Endothelial cell (in vitro differentiated cells): ENCODE results near the gene OBI1. TPM values are rescaled to one million over a fixed set of nuclear protein-coding genes. Genes with fewer than 3 reads are reported as not detected.

ENCODE experiments used
- DNase-seq: peaks from one replicate; pipeline ENCODE4 v3.0.0; 2021; ENCODE audit warnings: low spot score
- H3K27ac Mint-ChIP-seq: one replicate; pipeline ENCODE4 v1.8.0; 2021; ENCODE audit warnings: mixed read lengths, inconsistent platforms; ENCODE audit not compliant: unreplicated experiment
- H3K27me3 Mint-ChIP-seq: one replicate; pipeline ENCODE4 v1.8.0; 2021; ENCODE audit warnings: mild to moderate bottlenecking, moderate library complexity, mixed read lengths, inconsistent platforms; ENCODE audit not compliant: unreplicated experiment
- H3K36me3 Mint-ChIP-seq: one replicate; pipeline ENCODE4 v1.8.0; 2021; ENCODE audit warnings: mild to moderate bottlenecking, low read depth, mixed read lengths, inconsistent platforms; ENCODE audit not compliant: unreplicated experiment
- H3K4me1 Mint-ChIP-seq: one replicate; pipeline ENCODE4 v1.8.0; 2021; ENCODE audit warnings: mild to moderate bottlenecking, mixed read lengths, inconsistent platforms; ENCODE audit not compliant: unreplicated experiment
- H3K4me3 Mint-ChIP-seq: one replicate; pipeline ENCODE4 v1.8.0; 2021; ENCODE audit warnings: mild to moderate bottlenecking, mixed read lengths, inconsistent platforms; ENCODE audit not compliant: unreplicated experiment
- H3K9me3 Mint-ChIP-seq: one replicate; pipeline ENCODE4 v1.8.0; 2021; ENCODE audit warnings: mixed read lengths, inconsistent platforms; ENCODE audit not compliant: unreplicated experiment
- total RNA-seq: library from RNA; stranded (reverse); fragmentation: NEBNext Ultra II Directional; extraction: Animal tissue kit (Norgen Biotek cat#: 25700); gene quantifications from one replicate; pipeline ENCODE4 v1.2.1, GENCODE V29; 2021; ENCODE audit not compliant: unreplicated experiment
- TF ChIP-seq, protein P1 (sequence below): fragments of 200-600 bp; sonication (generic); IDR thresholded peaks from one replicate; pipeline ENCODE4 v1.5.0; 2021; ENCODE audit warnings: antibody characterized with exemption; ENCODE audit not compliant: unreplicated experiment

OBI1 gene
- total RNA-seq, 1 donor from 2014 or later, result 28.0 TPM

DNA sequence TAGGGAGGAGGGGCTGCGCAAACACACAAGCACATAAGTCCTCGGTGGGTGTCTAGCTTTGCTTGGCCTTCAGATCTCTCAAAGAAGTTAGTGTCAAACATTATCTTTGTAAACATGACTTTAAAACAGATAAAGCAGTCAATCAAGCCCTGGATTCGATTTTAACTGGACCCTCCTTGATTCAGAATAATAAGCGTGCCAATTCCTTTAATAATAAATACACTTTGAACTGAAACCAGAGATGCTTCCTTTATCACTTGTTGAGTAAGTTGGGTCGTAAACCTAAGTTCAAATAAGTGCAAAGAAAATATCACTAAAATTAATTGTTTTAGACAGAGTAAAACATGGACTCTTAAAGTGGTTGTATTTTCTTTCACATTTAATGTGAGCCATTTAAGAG lies 86.5 kb downstream of the OBI1 start:
- Mint-ChIP-seq H3K27me3 (no peaks in the 10 kb centered on the region), H3K27ac (no peak overlapping the region), H3K4me1 (no peaks in the 10 kb centered on the region), H3K9me3 (no peaks in the 10 kb centered on the region), H3K36me3 (no peaks in the 10 kb centered on the region), H3K4me3 (no peak overlapping the region)
- no peak for DNase-seq
- TF ChIP-seq, protein P1, sequence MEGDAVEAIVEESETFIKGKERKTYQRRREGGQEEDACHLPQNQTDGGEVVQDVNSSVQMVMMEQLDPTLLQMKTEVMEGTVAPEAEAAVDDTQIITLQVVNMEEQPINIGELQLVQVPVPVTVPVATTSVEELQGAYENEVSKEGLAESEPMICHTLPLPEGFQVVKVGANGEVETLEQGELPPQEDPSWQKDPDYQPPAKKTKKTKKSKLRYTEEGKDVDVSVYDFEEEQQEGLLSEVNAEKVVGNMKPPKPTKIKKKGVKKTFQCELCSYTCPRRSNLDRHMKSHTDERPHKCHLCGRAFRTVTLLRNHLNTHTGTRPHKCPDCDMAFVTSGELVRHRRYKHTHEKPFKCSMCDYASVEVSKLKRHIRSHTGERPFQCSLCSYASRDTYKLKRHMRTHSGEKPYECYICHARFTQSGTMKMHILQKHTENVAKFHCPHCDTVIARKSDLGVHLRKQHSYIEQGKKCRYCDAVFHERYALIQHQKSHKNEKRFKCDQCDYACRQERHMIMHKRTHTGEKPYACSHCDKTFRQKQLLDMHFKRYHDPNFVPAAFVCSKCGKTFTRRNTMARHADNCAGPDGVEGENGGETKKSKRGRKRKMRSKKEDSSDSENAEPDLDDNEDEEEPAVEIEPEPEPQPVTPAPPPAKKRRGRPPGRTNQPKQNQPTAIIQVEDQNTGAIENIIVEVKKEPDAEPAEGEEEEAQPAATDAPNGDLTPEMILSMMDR, result no peak

- H3K9me3 Mint-ChIP-seq, result no peaks in the 10 kb centered on the region
Observed at GRCh38 chr13:78569029-78569428, 89.9 kb downstream of the OBI1 start.

GRCh38 chr13:78566631-78567030 lies 92.3 kb downstream of the OBI1 start:
- no peaks in the 10 kb centered on the region for H3K4me1 Mint-ChIP-seq
- no peak overlapping the region for H3K27ac Mint-ChIP-seq
- no peaks in the 10 kb centered on the region for H3K36me3 Mint-ChIP-seq
- no peaks in the 10 kb centered on the region for H3K9me3 Mint-ChIP-seq
- H3K4me3 Mint-ChIP-seq, result no peak overlapping the region
- H3K27me3 Mint-ChIP-seq, result no peaks in the 10 kb centered on the region
- TF ChIP-seq, protein P1, result no peak
- DNase-seq, result no peak

More at GRCh38 chr13:78569029-78569428, 89.9 kb downstream of the OBI1 start:
- TF ChIP-seq, protein P1, result no peak
- no peak for DNase-seq
- Mint-ChIP-seq H3K36me3 (no peaks in the 10 kb centered on the region), H3K4me3 (no peak overlapping the region), H3K27me3 (no peaks in the 10 kb centered on the region), H3K4me1 (no peaks in the 10 kb centered on the region), H3K27ac (no peak overlapping the region)

Other genes with a start within 250 kb of the OBI1 start
- 3.2 TPM for gene POU4F1, start 55.6 kb downstream of the OBI1 start, total RNA-seq